ENCODE data around the gene VEGFD.
A peak's percentile ranks its signal among the peaks of the same experiment; 100 is the strongest.
"Not testable (repeated sequence)": the region's sequence is repeated elsewhere in the genome, so short reads cannot be mapped to it uniquely, and the experiment has no call there.

VEGFD gene

DNA sequence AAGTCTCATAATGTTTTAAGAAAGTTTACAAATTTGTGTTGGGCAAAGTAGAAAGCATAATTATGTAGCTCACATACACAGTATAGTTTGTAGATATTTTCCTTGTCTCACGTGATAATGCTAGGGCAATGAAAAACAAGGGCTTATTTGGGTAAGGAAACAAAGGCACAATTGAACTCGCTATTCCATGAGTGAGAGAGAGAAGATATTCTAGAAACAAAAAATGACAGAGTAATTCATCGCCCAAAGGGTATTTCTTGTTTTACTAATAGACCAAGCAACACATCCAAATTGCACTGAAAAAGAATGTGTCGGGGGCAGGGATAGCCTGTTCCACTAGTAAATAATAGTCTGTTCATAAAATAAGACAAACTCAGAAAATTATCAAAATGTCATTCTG is 65.1 kb downstream of the VEGFD start:
- DNase-seq (ENCODE audit: low read depth): no peak
- TF ChIP-seq, protein P1, sequence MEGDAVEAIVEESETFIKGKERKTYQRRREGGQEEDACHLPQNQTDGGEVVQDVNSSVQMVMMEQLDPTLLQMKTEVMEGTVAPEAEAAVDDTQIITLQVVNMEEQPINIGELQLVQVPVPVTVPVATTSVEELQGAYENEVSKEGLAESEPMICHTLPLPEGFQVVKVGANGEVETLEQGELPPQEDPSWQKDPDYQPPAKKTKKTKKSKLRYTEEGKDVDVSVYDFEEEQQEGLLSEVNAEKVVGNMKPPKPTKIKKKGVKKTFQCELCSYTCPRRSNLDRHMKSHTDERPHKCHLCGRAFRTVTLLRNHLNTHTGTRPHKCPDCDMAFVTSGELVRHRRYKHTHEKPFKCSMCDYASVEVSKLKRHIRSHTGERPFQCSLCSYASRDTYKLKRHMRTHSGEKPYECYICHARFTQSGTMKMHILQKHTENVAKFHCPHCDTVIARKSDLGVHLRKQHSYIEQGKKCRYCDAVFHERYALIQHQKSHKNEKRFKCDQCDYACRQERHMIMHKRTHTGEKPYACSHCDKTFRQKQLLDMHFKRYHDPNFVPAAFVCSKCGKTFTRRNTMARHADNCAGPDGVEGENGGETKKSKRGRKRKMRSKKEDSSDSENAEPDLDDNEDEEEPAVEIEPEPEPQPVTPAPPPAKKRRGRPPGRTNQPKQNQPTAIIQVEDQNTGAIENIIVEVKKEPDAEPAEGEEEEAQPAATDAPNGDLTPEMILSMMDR (conservative IDR thresholded peaks at IDR 0.05; ENCODE audit: low read depth, low read length): no peak

DNA sequence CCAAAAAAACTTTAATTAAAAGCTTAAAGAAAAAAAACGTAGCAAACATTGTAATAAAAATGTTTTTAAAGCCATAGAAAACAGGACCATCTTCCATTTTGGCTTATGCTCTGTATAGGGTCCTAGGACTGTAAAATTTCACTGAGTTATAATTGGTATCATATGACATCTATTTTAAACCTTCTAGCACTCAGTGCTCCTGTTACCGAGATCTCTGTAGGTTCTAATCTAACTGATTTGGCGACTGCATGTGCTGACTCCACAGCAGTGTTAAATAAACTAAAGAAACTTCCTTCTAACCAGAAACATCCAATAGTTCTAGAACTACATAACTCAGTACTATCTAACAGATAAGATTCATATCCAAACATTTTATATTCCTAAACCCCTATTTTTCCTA is 68.7 kb downstream of the VEGFD start, which contains the start of gene ASB11:
ASB11 (minus strand) TSS at position 132 of the 400 bp plus-strand sequence; CDS start at position 97, 35 bp downstream.
- DNase-seq (ENCODE audit: low read depth): no peak
- TF ChIP-seq, protein P1 (conservative IDR thresholded peaks at IDR 0.05; ENCODE audit: low read depth, low read length): no peak

More for the DNA sequence above, 65.1 kb downstream of the VEGFD start:
- H3K4me3 ChIP-seq (ENCODE audit: low read depth, low read length): no peak overlapping the region

DNA sequence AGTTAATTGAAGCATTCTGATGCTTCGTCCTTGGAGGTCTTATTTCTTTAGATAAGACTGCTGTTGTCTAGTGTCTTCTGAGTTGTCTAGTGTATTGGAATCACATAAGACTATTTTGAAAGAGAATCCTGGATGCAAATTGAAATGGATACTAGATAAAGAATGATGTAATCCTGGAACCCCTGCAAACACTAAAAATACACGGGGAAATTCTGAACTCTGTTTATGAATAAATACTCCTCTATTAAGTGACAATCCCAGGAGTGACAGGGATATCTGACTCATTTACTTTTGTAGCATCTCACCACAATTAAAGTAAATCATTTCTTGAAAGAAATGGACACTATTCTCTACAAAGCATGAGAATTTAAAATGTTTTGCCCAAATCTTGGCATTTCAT is 69.7 kb downstream of the VEGFD start:
- TF ChIP-seq, protein P1 (conservative IDR thresholded peaks at IDR 0.05; ENCODE audit: low read depth, low read length): no peak

More for the DNA sequence above, 68.7 kb downstream of the VEGFD start, which contains the start of gene ASB11:
- H3K4me3 ChIP-seq (ENCODE audit: low read depth, low read length): no peak within 1 kb of the TSS

DNA sequence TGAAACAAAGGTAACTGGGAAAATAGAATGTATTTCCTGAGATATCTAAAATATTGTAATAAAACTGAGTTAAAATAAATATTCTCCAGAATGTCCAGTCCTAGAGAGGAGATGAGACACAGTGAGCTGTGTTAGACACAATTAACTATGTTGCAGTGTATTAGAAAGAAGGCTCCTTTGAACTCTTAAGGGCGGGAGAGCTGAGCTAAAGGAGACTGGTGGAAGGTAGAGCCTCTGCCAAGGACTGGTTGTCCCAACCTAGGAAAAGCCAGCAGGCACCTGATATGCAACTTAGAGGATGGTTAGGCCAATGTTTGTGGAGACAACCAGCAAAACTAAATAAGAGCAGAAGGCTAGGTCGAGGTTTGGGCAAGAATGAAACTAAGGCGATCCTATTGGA is 73.1 kb downstream of the VEGFD start:
- no peak for DNase-seq (ENCODE audit: low read depth)
- H3K4me3 ChIP-seq (ENCODE audit: low read depth, low read length): no peak overlapping the region
- TF ChIP-seq, protein P1 (conservative IDR thresholded peaks at IDR 0.05; ENCODE audit: low read depth, low read length): no peak

More for the DNA sequence above, 69.7 kb downstream of the VEGFD start:
- H3K4me3 ChIP-seq (ENCODE audit: low read depth, low read length): no peak overlapping the region
- DNase-seq (ENCODE audit: low read depth): no peak

DNA sequence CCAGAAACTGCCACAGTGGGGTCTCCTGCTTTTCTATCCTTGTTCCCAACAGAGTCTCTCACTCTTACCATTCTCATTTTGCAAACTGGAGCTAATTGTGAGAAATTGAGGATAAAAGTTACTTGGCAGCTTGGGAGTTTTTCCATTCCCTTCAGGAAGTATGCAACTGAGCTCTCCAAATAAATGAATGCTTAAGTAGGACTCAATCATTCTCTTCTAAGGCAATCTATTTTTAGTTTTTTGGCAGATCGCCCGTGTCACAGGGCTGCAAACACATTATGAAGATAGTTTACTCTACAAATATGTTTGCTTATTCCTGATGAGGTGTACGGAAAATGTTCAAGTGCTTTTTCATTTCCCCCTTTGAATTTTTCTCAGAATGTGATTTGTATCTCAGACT is 74.1 kb downstream of the VEGFD start:
- no peak overlapping the region for H3K4me3 ChIP-seq (ENCODE audit: low read depth, low read length)
- DNase-seq (ENCODE audit: low read depth): peak; percentile 66
- TF ChIP-seq, protein P1 (conservative IDR thresholded peaks at IDR 0.05; ENCODE audit: low read depth, low read length): no peak

DNA sequence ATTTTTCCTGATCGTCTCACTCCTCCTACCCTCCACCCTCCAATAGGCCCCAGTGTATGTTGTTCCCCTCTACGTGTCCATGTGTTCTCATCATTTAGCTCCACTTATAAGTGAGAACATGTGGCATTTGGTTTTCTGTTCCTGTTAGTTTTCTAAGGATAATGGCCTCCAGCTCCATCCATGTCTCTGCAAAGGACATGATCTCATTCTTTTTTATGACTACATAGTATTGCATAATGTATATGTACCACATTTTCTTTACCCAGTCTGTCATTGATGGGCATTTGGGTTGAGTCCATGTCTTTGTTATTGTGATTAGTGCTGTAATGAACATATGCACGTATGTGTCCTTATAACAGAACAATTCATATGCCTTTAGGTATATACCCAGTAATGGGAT is 78.3 kb downstream of the VEGFD start:
- not testable (repeated sequence) for H3K4me3 ChIP-seq (ENCODE audit: low read depth, low read length); DNase-seq (ENCODE audit: low read depth)

DNA sequence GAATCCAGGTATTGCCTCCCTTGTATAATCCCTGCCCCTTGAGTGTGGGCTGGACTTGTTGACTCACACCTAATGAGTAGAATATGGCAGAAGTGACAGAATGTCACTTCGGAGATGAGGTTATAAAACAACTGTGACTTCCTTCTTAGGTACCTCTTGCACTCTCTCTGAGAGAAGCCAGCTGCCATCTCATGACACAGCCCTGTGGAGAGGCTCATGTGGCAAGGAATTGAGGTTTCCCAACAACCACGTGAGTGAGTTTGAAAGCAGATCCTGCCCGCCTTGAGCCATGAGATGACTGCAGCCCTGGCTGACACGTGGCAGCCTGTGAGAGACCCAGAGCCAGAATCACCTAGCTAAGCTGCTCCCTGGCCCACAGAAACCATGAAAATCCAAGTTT is 82.3 kb downstream of the VEGFD start:
- DNase-seq (ENCODE audit: low read depth): peak; percentile 27
- TF ChIP-seq, protein P1 (conservative IDR thresholded peaks at IDR 0.05; ENCODE audit: low read depth, low read length): no peak
- H3K4me3 ChIP-seq (ENCODE audit: low read depth, low read length): no peak overlapping the region

Data from choroid plexus epithelial cell (primary cell).